Panc1 (cell line): Measurements from ENCODE around the gene DCUN1D2. TPM values are rescaled to one million over a fixed set of nuclear protein-coding genes. Genes with fewer than 3 reads are reported as not detected.

Source experiments
- ATAC-seq: fragments of 200-7000 bp; cut with Tn5 transposase; 2 replicates; pipeline ENCODE4 v1.9.1; 2020; ENCODE audit warnings: mild to moderate bottlenecking, moderate library complexity
- BruUV-seq: library from RNA; stranded (reverse); fragments of 400-500 nt; replicated peaks from 2 replicates; lab custom pipeline; 2021; lab: Mats Ljungman, UMichigan
- CTCF ChIA-PET: fragments of 300-600 bp; sonication (Branson Sonifier 250); formaldehyde crosslinking; loops from one replicate; lab custom pipeline; 2022; ENCODE audit warnings: antibody characterized with exemption; lab: Charles Lee
- POLR2A ChIA-PET: fragments of 300-600 bp; sonication (Branson Sonifier 250); formaldehyde crosslinking; loops from one replicate; lab custom pipeline; 2022; ENCODE audit warnings: antibody characterized with exemption; lab: Charles Lee
- DNase-seq: peaks from one replicate; pipeline ENCODE4 v3.0.0-alpha.2; 2010; ENCODE audit warnings: low read depth, low spot score
- H3K27ac ChIP-seq: 2 replicates; pipeline ENCODE4 v1.5.1; 2011; ENCODE audit warnings: mild to moderate bottlenecking, low read length, inconsistent platforms
- H3K27me3 ChIP-seq: fragments of 200-500 bp; sonication (Bioruptor generic); 2 replicates; pipeline ENCODE4 v1.6.0; 2014; ENCODE audit warnings: low read length, inconsistent platforms; ENCODE audit not compliant: control insufficient read depth, insufficient read depth
- H3K36me3 ChIP-seq: fragments of 200-500 bp; sonication (Bioruptor generic); 2 replicates; pipeline ENCODE4 v1.5.1; 2014; ENCODE audit warnings: inconsistent platforms, mild to moderate bottlenecking, low read length, moderate library complexity; ENCODE audit not compliant: control insufficient read depth, insufficient read depth
- H3K4me1 ChIP-seq: 2 replicates; pipeline ENCODE4 v1.5.1; 2011; ENCODE audit warnings: inconsistent platforms, mild to moderate bottlenecking, low read length, moderate library complexity; ENCODE audit not compliant: control insufficient read depth, insufficient read depth
- H3K4me3 ChIP-seq, 2 experiments: 2 replicates each; pipeline ENCODE4 v1.5.1; 2011 to 2012; ENCODE audit warnings: low read depth in 2 of 2, low read length in 2 of 2, mild to moderate bottlenecking in 2 of 2, inconsistent platforms in 1 of 2, moderate library complexity in 1 of 2
- H3K9me3 ChIP-seq: fragments of 200-500 bp; sonication (Bioruptor generic); 2 replicates; pipeline ENCODE4 v1.5.1; 2014; ENCODE audit warnings: low read depth, mild to moderate bottlenecking, inconsistent platforms, low read length, moderate library complexity; ENCODE audit not compliant: control insufficient read depth, insufficient read depth
- CTCF ChIP-seq: fragments of 450-650 bp; IDR thresholded peaks from 2 replicates; pipeline ENCODE4 v1.5.1; 2017; ENCODE audit warnings: mild to moderate bottlenecking
- POLR2AphosphoS5 ChIP-seq: IDR thresholded peaks from 2 replicates; pipeline ENCODE4 v1.6.1; 2012; ENCODE audit warnings: mild to moderate bottlenecking, low read depth, low read length, moderate library complexity
- REST ChIP-seq, 2 experiments: IDR thresholded peaks; 2 replicates each; pipeline ENCODE4 v1.6.1; 2011 to 2012; ENCODE audit warnings: low read depth in 2 of 2, control low read depth in 1 of 2, low read length in 1 of 2, mild to moderate bottlenecking in 1 of 2, moderate library complexity in 1 of 2; ENCODE audit not compliant: insufficient read depth in 1 of 2
- SIN3A ChIP-seq: IDR thresholded peaks from 2 replicates; pipeline ENCODE4 v1.6.1; 2012; ENCODE audit warnings: low read depth, mild to moderate bottlenecking, low read length, moderate library complexity, borderline replicate concordance; ENCODE audit not compliant: insufficient read depth
- TCF7L2 ChIP-seq: IDR thresholded peaks from 2 replicates; pipeline ENCODE4 v1.6.1; 2011; ENCODE audit warnings: mild to moderate bottlenecking, low read depth, low read length, inconsistent platforms
- in situ Hi-C: cut with HindIII; loops from 2 replicates; pipeline ENCODE4 v1.10.0; 2016; ENCODE audit warnings: low sequenced_read_pairs, low pct_unique_long_range_greater_than_20kb
- intact Hi-C: fragments of 100-400 bp; cut with micrococcal nuclease; formaldehyde crosslinking; loops from one replicate; pipeline ENCODE4 v1.10.0; 2022; ENCODE audit not compliant: unreplicated experiment
- total RNA-seq: library from RNA; stranded (reverse); gene quantifications from one replicate; pipeline ENCODE4 v1.2.1, GENCODE V29; 2021; ENCODE audit not compliant: unreplicated experiment

The DCUN1D2 gene
- total RNA-seq, 1 experiment from 2014 or later: 22.8 TPM

- H3K4me3 ChIP-seq: no peak overlapping the region
- ChIA-PET CTCF (no interaction called here), POLR2A (no interaction called here)
- H3K27ac ChIP-seq: no peak overlapping the region
- in situ Hi-C loops (no loop called here), intact Hi-C loops (no loop called here)
- no peaks in the 10 kb centered on the region for H3K27me3 ChIP-seq
- no peak for TF ChIP-seq TCF7L2
- TF ChIP-seq REST (IDR thresholded peaks at IDR 0.05; ENCODE audit: insufficient read depth in 1 of 2, low read depth in 2 of 2, low read length in 1 of 2): no peak
- TF ChIP-seq CTCF: no peak
- no peak for TF ChIP-seq SIN3A
- no peak for TF ChIP-seq POLR2AphosphoS5
- no TSS peak for BruUV-seq
- no peak for ATAC-seq
- no peaks in the 10 kb centered on the region for H3K4me1 ChIP-seq
- H3K36me3 ChIP-seq: peaks cover 15% of the 10 kb centered on the region
- H3K9me3 ChIP-seq: no peaks in the 10 kb centered on the region
- no peak for DNase-seq
Measured at GRCh38 chr13:113507505-113508345, 17.2 kb upstream of the DCUN1D2 start.

- Histone ChIP-seq H3K4me3 (no peak overlapping the region), H3K27me3 (no peaks in the 10 kb centered on the region), H3K4me1 (no peaks in the 10 kb centered on the region), H3K9me3 (no peaks in the 10 kb centered on the region), H3K36me3 (peaks cover 15% of the 10 kb centered on the region), H3K27ac (no peak overlapping the region)
- no TSS peak for BruUV-seq
- in situ Hi-C loops: no loop called here
- TF ChIP-seq SIN3A (no peak), CTCF (no peak), POLR2AphosphoS5 (no peak), REST (IDR thresholded peaks at IDR 0.05; ENCODE audit: insufficient read depth in 1 of 2, low read depth in 2 of 2, low read length in 1 of 2) (no peak), TCF7L2 (no peak)
- intact Hi-C loops: no loop called here
- ATAC-seq (no peak), DNase-seq (no peak)
- CTCF ChIA-PET: no interaction called here
- POLR2A ChIA-PET: no interaction called here
Measured at GRCh38 chr13:113506871-113507388, 16.4 kb upstream of the DCUN1D2 start.
